Prostate gland (tissue), 2 donors: ENCODE results near the gene TTLL10. TPM values are rescaled to one million over a fixed set of nuclear protein-coding genes. Genes with fewer than 3 reads are reported as not detected.

Source experiments
- DNase-seq: peaks from one replicate; pipeline ENCODE4 v3.0.0-alpha.2; 2019; ENCODE audit warnings: low spot score
- H3K27ac ChIP-seq, 2 donors: fragments of 200-600 bp; sonication (generic); 2 replicates each; pipeline ENCODE4 v1.5.1; 2017 to 2019
- H3K27me3 ChIP-seq: fragments of 200-600 bp; sonication (generic); replicated peaks from 2 replicates; pipeline ENCODE4 v1.5.1; 2019; ENCODE audit not compliant: insufficient read depth
- H3K36me3 ChIP-seq, 2 donors: fragments of 200-600 bp; sonication (generic); 1 replicate in 1 of 2; 2 replicates in 1 of 2; pipeline versions ENCODE4 v1.5.1 to v1.8.1; 2017 to 2019
- H3K4me1 ChIP-seq: fragments of 200-600 bp; sonication (generic); replicated peaks from 2 replicates; pipeline ENCODE4 v1.5.1; 2019
- H3K4me3 ChIP-seq, 2 donors: fragments of 200-600 bp; sonication (generic); 2 replicates each; pipeline ENCODE4 v1.5.1; 2017 to 2019
- H3K9me3 ChIP-seq: fragments of 200-600 bp; sonication (generic); 2 replicates; pipeline ENCODE4 v1.5.1; 2017
- POLR2A ChIP-seq: fragments of 450-650 bp; IDR thresholded peaks from one replicate; pipeline ENCODE4 v1.6.1; 2016; ENCODE audit warnings: antibody characterized with exemption, mild to moderate bottlenecking
- POLR2AphosphoS5 ChIP-seq: sonication (generic); formaldehyde crosslinking; IDR thresholded peaks from one replicate; pipeline ENCODE4 v1.6.1; 2017; ENCODE audit warnings: antibody characterized with exemption
- WGBS: methylation state at CpG from one replicate; pipeline ENCODE4 v1.1.5; 2018; 5-methylcytosine and 5-hydroxymethylcytosine counted together
- intact Hi-C: fragments of 100-400 bp; cut with DNase I; formaldehyde crosslinking; loops from one replicate; pipeline ENCODE4 v1.14.2; 2022
- total RNA-seq, 2 donors: library from RNA; depleted of rRNA; stranded (reverse); fragments of >200 nt; gene quantifications; one replicate each; pipeline ENCODE4 v1.1.0, GENCODE V29; 2016
- TF ChIP-seq, protein P1 (sequence below), 4 experiments: fragments of 200-600 bp in 2 of 4; fragments of 450-650 bp in 2 of 4; sonication (generic) in 2 of 4; IDR thresholded peaks; 1 replicate in 3 of 4; 2 replicates in 1 of 4; pipeline ENCODE4 v1.5.1; 2016 to 2019; ENCODE audit warnings: antibody characterized with exemption in 4 of 4, mild to moderate bottlenecking in 2 of 4, moderate library complexity in 2 of 4

Gene TTLL10
- total RNA-seq, 2 donors from 2014 or later = 0.77 to 7.3 TPM

GRCh38 chr1:1165485-1165884 lies 8.2 kb upstream of the TTLL10 start:
- Histone ChIP-seq H3K27me3 (no peaks in the 10 kb centered on the region), H3K4me3 (peak overlapping the region; percentile 45 to 62), H3K27ac (peak overlapping the region; percentile 92 to 95), H3K36me3 (no peaks in the 10 kb centered on the region), H3K9me3 (no peaks in the 10 kb centered on the region), H3K4me1 (peaks cover 10% of the 10 kb centered on the region)
- WGBS = 38% methylated on average over 11 of the region's 12 CpGs
- DNase-seq = no peak
- intact Hi-C loops = no loop called here
- TF ChIP-seq, protein P1, sequence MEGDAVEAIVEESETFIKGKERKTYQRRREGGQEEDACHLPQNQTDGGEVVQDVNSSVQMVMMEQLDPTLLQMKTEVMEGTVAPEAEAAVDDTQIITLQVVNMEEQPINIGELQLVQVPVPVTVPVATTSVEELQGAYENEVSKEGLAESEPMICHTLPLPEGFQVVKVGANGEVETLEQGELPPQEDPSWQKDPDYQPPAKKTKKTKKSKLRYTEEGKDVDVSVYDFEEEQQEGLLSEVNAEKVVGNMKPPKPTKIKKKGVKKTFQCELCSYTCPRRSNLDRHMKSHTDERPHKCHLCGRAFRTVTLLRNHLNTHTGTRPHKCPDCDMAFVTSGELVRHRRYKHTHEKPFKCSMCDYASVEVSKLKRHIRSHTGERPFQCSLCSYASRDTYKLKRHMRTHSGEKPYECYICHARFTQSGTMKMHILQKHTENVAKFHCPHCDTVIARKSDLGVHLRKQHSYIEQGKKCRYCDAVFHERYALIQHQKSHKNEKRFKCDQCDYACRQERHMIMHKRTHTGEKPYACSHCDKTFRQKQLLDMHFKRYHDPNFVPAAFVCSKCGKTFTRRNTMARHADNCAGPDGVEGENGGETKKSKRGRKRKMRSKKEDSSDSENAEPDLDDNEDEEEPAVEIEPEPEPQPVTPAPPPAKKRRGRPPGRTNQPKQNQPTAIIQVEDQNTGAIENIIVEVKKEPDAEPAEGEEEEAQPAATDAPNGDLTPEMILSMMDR (IDR thresholded peaks at IDR 0.05) = no peak
- no peak for TF ChIP-seq POLR2A
- TF ChIP-seq POLR2AphosphoS5 = no peak

DNA sequence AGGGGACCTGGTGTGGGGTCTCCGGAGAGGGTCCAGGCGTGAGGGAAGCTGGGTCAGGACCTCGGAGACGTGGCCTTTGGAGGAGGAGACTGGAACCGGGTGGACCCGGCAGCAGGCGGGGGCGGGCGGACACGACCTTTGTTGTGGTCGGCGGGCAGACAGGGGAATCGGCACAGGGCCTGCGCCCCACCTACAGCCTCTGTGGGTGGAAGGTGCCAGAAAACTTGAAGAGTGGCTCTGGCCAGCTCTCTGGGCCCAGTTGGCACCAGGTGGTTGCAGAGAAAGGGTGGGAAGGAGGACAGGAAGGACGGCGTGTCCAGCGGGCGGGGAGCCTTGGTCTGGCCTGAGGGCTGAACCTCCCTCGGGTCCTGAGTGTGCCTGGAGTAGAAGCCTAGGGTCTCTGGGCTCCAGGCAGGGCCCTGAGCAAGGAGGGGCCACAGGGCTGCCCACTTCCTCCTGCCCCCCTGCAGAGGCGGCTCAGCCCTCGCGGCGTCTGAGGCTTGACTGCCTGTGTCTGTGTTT lies 7.7 kb upstream of the TTLL10 start:
- Histone ChIP-seq H3K27me3 (no peaks in the 10 kb centered on the region), H3K27ac (peak overlapping the region; percentile 92 to 95), H3K4me1 (peaks cover 10% of the 10 kb centered on the region), H3K9me3 (no peaks in the 10 kb centered on the region), H3K36me3 (no peaks in the 10 kb centered on the region), H3K4me3 (peak overlapping the region; percentile 45 to 62)
- peak; percentile 55 for DNase-seq
- TF ChIP-seq POLR2AphosphoS5 = peak; percentile 12
- TF ChIP-seq, protein P1 (IDR thresholded peaks at IDR 0.05) = no peak
- TF ChIP-seq POLR2A = no peak
- 26% methylated on average over 23 of the region's 23 CpGs for WGBS
- intact Hi-C loops = no loop called here

- intact Hi-C loops = no loop called here
- H3K27ac ChIP-seq = peak overlapping the region in 1 of 2 donors; percentile 95
- no peaks in the 10 kb centered on the region for H3K36me3 ChIP-seq
- TF ChIP-seq POLR2A (no peak), POLR2AphosphoS5 (no peak)
- TF ChIP-seq, protein P1 (IDR thresholded peaks at IDR 0.05) = no peak
- no peaks in the 10 kb centered on the region for H3K9me3 ChIP-seq
- peak overlapping the region; percentile 45 to 62 for H3K4me3 ChIP-seq
- peaks cover 10% of the 10 kb centered on the region for H3K4me1 ChIP-seq
- WGBS = 57% methylated on average over 31 of the region's 44 CpGs
- no peak for DNase-seq
- no peaks in the 10 kb centered on the region for H3K27me3 ChIP-seq
These were observed 6.9 kb upstream of the TTLL10 start for GRCh38 chr1:1166642-1167397.

DNA sequence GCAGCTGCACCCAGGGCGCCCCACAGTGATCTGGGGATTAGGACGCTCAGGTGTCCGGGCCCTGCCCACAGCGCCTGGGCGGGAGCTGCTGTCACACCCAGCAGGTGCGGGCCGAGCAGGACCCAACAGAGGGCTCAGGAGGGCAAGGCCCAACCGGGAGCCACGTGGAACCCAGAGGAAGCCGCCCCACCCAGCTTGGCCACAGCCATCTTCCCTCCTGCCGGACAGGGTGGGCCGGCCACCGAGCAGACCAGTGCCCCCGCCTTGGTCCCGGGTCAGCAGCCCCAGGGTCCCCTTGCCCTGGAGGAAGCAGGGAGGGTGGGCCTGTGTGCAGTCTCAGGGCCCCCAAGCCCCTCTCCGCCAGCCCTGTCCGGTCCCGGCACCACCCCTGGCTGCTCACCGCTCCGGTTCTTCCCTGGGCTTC lies 6.3 kb upstream of the TTLL10 start:
- Histone ChIP-seq H3K4me3 (no peak overlapping the region), H3K27ac (no peak overlapping the region), H3K4me1 (peaks cover 10% of the 10 kb centered on the region), H3K27me3 (no peaks in the 10 kb centered on the region), H3K36me3 (no peaks in the 10 kb centered on the region), H3K9me3 (no peaks in the 10 kb centered on the region)
- 74% methylated on average over 12 of the region's 20 CpGs for WGBS
- intact Hi-C loops = no loop called here
- no peak for TF ChIP-seq POLR2A
- TF ChIP-seq, protein P1 (IDR thresholded peaks at IDR 0.05) = no peak
- TF ChIP-seq POLR2AphosphoS5 = no peak
- no peak for DNase-seq
